Esophagus squamous epithelium (tissue), 4 donors: ENCODE results near the gene KCTD18.

Experiments used
- CTCF ChIP-seq, 6 experiments: fragments of 450-650 bp in 4 of 6; fragments of 200-600 bp in 2 of 6; sonication (generic) in 2 of 6; IDR thresholded peaks; one replicate each; pipeline ENCODE4 v1.5.1; 2016 to 2019; ENCODE audit warnings: antibody characterized with exemption in 6 of 6, mild to moderate bottlenecking in 4 of 6, moderate library complexity in 4 of 6
- POLR2A ChIP-seq, 4 donors: fragments of 450-650 bp; IDR thresholded peaks; one replicate each; pipeline ENCODE4 v1.6.1; 2017; ENCODE audit warnings: antibody characterized with exemption in 4 of 4, mild to moderate bottlenecking in 4 of 4, moderate library complexity in 3 of 4

GRCh38 chr2:200523158-200523557 is 13.3 kb upstream of the KCTD18 start:
- TF ChIP-seq CTCF (IDR thresholded peaks at IDR 0.05) (no peak), POLR2A (IDR thresholded peaks at IDR 0.05) (no peak)
